NCI-H510A (cell line): Measurements from ENCODE around the gene ACVR1B.
A peak's percentile ranks its signal among the peaks of the same experiment; 100 is the strongest.

ENCODE experiments used
- DNase-seq: peaks from one replicate; lab custom pipeline; 2025; lab: John Stamatoyannopoulos, UW

ACVR1B gene

DNA sequence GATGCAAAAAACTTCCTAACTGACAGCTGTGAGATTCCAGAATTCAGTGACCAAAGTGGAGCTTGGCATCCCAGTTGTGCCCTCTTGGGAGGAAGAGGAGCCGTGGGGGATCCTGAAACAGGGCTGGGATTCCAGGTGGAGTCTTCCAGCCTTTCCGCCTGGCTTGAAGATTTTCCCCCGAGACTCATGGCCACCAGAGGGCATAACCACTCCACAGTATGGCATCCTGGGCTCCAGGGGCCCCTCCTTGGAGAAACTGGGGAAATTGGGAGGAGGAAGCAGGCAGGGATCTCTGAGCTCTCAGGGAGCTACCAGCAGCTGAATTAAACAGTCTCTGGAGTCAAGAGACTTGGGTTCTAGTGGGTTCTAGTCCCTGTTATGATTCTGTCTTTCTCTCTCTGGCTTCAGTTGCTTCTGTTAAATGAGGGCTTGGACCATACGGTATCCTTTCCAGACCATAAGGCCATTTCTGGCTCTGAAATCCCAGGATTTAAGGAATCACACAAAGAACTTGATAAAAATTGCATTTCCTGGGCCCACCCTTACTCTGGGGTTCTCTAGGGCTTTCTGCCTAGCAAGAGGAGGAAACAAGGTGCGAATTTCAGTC lies 52.6 kb downstream of the ACVR1B start:
- no peak for DNase-seq

DNA sequence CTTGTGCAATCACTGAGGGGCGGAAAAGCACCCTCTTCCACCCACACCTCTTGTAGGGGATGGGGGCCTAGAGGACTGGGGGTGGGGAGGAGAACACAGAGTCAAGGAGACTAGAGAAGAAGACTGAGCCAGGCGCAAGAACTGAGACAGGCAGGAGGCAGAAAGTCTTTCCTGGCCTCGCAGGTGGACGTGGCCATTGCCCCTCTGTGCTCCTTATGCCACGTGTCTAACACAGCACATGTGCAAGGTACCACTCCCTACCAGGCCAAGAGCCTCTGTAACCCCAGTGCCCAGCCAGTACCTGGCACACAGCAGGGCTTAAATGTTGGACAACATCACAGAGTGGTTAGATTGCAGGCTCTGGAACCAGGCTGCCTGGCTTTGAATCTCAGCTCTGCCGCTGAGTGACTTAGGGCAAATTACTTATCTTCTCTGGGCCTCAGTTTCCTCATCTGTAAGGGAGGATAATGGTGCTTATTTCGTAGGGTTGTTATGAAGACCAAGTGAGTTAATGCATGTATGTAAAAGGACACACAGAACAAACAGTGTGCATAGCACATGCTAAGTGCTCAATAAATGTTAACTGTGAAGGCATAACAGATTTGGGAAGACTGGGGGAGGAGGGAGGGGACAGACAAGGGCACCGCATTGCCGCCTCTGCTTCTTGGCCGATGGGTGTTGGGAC lies 53.9 kb downstream of the ACVR1B start:
- no peak for DNase-seq

DNA sequence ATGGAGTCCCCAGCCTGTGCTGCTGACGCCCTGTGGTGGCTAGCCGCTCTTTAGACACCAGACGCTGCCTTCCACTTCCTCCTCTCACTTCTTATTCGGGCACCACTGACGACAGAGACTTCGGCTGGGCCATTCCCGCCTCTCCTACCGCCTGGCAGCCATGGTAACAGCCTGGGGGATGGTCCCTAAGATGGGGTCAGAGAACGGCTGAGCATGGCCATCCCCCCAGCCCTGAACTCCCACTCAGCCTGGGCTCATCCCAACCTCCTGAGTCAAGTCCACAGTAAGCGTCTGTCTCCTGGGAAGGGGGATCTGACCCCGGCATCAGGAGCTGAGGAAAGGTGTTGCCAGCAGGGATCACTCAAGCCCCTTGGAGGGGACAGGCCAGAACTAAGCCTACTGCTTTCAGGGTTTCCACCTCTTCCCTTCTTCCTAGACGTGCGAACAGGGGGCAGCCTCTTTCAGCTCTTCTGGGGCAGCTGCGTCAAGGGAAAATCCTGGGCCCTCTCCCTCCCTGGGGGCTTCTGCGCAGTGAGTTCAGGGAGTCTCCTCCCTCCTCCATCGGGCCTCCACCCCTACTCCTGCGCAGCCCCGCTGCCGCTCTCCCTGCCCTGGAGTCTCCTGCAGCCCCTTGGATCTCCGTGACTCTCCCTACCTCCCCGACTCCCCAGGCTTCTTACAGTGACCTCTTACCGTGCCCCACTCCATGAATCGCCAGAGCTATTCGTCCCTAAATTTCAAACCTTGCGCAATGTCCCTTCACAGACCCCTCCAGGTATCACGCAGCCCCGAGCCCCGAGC lies 54.6 kb downstream of the ACVR1B start:
- no peak for DNase-seq

DNA sequence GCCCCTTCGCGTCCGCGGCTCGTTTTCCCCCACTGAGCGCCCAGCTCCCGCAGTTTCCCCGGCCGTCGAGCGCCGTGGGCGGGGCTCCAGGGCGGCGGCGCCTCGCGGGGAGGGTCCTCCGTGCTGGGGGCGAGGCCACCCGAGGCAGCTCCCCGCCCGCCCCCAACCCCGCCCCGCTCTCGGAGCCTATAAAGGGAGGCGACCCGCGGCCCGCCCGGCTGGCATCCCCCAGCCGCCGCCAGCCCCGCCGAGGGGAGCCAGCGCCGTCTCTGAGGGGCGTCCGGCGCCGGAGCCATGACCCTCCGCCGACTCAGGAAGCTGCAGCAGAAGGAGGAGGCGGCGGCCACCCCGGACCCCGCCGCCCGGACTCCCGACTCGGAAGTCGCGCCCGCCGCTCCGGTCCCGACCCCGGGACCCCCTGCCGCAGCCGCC lies 55.2 kb downstream of the ACVR1B start, which contains the start of gene TAMALIN:
Gene TAMALIN, plus strand, starts transcription at position 221 of the 432 bp plus-strand sequence. Its CDS starts 74 bp downstream, at position 295.
- peak; percentile 43 for DNase-seq

DNA sequence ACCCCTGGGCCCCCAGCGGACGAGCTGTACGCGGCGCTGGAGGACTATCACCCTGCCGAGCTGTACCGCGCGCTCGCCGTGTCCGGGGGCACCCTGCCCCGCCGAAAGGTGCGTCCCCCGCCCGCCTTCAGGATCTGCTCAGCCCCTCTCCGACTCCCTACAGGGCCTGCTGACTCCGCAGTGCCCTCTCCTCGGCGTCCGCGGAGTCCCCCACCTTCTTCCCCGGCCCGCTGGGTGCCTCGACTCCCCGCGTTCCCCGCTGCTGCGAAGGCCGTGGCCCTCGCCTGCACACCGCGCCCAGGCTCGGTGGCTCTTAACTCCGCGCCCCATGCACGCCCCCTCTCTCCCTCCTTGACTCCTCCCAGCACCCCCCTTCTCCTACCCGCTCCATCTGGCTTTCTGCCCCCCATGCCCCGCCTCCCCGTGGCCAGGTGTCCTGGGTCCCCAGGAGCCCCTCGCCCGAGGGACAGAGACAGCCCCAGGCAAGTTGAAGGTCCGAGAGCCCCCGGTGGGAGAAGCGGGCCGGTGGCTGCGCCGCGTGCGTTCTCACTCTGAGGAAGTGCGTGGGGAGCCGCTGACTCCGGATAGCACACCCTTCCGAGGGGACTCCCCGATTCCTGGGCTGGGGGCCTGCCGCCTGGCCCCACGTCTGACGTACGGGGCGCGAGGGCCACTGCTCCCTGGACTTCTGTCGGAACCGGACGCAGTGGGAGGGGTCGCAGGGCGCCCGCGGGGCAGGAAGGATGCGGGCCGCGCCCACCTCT lies 55.8 kb downstream of the ACVR1B start:
- DNase-seq = no peak

DNA sequence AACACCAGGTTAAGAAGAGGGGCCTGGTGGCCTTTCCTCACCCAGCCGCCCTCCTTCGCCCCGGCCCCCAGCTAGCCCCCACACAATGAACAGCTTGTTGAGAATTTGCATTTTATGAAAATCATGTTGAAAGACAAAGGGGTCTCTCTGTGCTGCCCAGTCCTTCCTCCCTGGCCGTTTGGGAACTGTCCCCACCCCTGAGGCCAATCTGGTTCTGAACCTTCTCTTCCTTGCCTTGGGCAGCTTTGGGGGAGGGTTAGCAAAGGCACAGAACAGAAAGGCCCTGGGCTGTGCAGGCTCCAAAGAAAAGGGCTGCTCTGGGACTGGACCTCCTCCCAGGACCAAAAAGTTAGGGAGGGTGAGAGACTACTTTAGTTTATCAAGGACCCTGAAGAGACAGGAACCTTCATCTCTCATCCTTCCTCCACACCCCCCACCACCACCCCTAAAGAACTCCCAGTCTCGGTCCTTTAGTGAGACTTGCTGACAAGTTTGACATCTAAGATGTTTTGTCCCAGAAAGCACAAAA lies 56.5 kb downstream of the ACVR1B start:
- DNase-seq = no peak

DNA sequence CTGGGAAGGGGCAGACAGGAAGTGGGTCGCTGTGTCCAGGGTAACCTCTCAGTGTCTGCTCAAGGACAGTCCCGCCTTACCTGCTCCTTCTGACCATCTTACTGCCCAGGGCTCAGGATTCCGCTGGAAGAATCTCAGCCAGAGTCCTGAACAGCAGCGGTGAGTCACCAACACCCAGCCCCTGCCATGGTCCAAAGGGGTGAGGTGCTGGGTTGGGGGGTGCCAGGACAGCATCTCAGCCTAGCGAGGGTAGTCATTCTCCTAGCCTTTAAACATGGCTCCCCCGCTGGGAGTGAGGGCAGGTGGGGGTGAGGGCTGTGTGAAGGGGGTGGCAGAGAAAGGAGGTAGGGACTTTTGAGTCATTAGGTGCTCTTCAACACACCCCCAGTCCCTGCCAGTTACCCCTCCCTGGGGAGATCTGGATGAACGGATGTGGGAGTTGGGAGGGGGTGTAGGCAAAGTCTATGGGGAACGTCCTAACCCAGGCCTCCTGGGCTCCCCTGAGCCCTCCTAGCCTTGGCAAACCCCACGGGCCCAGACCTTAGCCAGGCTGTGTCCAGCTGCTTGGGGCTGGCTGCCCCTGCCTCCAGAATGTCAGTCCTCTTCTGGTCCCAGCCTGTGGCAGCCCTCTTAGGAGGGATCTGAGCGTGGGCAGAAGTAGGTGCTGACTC lies 57.7 kb downstream of the ACVR1B start:
- no peak for DNase-seq

DNA sequence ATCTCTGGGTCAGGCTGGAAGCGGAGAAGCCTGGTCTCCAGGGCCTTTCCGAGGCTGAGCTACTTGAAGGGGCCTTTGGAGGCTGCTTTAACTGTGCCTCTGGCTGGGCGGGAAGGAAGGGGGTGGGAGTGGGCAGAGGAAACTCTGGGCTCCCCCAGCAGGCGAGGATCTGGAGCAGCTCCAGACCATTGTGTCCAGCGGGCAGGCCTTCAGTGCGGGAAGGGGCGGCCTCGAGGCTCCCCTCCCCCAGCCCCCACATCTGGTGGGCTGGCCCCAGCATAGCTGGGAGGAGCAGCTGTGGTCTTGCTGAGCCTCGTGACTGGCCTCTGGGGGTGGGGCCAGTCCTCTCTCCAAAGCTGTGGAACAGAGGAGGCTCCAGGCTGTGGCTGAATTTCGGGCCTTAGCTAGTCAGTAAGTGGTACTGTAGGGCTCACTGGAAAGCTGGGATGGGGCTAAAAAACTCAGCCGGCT lies 58.7 kb downstream of the ACVR1B start:
- no peak for DNase-seq

DNA sequence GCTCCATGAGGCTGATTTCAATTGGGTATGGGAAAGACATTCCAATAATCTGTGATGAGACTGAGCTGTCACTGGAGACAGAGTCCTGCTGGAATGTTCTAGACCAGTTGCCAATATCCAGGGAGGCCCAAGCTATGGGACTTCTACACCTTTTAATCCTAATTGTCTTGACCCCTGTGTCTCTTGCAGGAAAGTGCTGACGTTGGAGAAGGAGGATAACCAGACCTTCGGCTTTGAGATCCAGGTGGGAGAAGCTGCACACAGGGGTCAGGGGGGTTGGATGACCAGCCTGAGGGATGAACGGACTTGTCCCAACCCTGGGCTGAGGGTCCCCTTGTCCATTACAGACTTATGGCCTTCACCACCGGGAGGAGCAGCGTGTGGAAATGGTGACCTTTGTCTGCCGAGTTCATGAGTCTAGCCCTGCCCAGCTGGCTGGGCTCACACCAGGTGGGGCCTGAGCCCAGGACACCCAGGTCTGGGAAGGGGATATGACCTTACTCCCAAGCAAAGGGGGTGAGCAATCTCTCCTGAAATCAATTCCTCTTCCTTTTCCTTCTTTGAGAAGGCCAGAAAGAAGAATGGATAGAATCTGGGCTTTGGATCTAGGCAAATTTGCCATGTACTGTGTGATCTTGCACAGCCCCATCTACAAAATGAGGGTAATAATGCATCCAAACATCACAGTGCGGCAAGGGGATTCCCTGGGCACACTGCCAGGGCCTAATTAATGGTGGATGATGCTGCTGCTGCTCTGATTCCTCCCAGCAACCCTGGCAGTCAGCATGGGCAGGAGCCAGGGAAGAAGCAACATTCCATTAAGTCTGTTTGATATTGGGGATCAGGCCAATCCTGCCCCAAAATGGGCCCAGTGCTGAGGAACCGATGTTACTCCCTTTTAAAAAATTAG lies 59.4 kb downstream of the ACVR1B start:
- DNase-seq = no peak

DNA sequence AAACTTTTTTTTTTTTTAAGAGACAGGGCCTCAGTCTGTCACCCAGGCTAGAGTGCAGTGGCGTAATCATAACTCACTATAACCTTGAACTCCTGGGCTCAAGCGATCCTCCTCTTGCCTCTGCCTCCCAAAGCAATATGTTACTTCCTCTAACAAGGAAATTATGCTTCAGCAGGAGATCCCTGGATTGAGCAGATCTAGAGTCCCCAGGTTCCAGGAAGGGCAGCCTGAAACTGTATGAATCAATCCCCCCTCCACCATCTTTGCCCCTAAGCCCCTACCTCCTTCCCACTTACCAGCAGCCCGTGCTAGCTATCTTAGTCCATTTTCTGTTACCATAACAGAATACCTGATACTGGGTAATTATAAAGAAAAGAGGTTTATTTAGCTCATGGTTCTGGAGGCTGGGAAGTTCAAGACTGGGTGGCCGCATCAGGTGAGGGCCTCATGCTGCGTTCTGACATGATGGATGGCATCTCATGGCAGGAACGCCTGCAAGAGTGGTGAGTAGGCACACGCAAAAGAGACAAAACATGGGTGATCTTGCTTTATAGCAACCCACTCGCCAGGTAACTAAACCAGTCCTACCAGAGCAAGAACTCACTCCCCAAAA lies 60.2 kb downstream of the ACVR1B start:
- no peak for DNase-seq

DNA sequence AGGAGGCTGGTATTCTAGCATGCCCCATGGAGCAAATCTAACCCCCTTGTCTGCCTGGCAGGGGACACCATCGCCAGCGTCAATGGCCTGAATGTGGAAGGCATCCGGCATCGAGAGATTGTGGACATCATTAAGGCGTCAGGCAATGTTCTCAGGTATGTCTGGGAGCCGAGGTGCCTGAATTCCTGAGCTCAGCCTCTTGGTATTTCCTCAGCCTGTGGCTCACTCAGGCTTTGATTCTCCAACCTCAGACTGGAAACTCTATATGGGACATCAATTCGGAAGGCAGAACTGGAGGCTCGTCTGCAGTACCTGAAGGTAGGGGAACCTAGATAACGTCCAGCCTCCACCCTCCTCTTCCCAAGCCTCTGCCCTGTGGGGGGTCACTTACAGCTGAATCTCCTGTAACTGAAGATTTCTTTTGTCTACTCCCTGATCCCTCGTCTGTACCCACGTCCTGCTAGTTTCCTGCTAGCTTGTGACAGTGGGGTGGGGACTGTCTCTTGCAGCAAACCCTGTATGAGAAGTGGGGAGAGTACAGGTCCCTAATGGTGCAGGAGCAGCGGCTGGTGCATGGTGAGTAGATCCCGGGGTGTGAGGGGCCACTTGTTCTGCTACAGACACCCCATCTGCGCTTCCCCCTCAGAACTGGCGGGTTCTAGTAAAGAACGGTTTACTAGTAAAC lies 62.3 kb downstream of the ACVR1B start:
- no peak for DNase-seq

DNA sequence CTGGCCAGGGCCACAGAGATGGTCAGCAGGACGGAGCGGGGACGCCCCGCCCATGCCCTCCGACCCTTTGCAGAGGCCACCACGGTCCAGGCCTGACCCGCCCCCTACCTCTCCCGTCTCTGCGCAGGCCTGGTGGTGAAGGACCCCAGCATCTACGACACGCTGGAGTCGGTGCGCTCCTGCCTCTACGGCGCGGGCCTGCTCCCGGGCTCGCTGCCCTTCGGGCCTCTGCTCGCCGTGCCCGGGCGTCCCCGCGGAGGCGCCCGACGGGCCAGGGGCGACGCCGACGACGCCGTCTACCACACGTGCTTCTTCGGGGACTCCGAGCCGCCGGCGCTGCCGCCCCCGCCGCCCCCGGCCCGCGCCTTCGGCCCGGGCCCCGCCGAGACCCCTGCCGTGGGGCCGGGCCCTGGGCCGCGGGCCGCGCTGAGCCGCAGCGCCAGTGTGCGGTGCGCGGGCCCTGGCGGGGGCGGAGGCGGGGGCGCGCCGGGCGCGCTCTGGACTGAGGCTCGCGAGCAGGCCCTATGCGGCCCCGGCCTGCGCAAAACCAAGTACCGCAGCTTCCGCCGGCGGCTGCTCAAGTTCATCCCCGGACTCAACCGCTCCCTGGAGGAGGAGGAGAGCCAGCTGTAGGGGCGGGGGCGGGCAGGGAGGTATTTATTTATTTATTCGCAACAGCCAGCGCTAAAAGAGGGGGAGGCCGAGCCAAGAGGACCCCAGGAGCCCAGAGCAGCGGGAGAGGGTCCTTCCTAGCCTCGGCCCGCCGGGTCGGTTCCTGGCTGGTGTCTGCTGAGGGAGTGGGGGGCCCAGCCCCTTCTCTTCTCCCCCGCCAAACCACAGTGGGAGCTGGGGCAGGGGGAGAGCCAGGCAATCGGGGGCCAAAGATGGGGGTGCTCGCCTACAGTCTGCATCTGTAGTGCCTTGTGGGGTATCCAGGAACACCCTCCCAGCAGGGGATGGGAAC lies 63.4 kb downstream of the ACVR1B start:
- DNase-seq = no peak

DNA sequence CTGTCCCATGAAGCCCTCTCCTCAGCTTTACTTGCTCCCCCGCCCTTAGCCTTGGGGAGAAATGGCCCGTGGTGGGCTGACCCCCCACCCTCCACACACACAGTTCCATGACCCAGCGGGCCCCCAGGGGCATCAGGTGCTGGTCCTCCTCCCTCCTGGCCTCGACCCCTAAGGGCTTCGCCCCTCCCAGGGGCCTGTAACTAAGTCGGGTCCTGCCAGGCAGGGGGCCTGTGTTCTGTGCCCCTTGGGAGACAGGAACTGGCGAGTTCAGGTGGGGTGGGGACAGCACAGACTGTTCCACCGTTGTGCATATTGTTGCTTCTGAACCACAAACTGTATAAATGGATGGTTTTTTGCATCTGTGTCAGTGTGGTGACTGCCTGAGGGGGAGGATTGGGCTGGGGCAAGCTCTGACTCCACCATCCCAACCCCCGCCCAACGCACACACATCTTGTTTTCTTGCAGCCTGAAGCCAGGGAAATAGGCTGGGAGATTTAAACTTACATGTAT lies 64.1 kb downstream of the ACVR1B start:
- no peak for DNase-seq

DNA sequence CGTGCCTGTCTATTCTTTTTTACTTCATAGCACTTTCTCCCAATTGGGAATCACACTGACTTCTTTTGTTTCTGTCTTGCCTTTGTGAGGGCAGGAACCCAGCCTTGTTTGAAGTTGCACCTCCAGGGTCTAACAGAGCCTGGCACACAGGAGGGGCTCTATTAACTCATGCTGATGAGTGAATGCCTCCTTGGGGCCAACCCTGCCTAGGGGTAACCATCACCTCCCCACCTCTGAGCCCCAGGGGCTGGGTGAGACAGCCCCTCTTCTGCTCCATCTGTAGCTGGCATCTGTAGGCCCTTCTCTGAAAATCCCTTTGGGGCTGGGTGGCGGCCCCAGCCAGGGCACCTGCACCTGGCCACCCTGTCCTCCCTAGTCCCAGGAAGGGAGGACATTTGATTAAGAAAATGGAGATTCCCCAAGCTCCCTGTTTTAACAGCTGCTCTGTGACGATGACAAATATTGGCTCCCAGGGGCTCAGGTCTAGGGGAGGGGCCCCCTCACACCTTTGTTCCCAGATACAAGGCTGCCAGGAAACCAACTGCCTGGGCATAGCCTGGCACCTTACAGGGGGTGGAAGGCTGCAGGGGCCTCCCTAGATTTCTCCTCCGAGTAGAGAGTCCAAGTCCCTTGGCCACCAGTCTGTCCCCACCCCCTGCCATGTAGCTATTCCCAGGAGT lies 67.1 kb downstream of the ACVR1B start:
- no peak for DNase-seq

DNA sequence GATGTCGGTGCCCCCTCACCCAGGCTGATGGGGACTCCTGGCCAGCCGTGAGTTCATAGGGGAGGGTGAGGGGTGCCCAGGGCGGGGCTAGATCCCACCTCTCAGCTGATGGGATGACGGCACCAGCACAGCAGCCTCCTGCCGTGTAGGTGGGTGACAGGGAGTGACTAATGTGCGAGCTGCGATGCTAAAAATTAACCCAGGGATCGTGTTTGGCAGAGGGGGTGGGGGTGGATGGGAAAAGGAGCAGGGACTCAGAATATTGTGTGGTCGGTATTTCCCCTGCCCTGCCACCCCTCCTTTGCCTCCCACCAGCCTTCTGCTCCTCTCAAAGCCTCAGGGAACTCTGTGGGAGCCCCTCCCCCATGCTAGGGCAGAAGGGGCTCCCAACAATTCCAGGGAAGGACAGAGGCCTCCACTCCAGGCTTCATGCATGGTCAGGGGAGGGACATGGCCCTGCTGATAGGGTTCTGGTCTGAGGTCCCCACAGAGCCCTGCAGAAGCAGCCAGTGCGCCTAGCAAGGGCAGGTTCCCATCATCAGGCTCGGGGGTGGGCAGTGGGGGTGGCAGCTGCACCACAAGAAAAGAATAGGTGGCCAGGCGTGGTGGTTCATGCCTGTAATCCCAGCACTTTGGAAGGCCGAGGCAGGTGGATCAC lies 67.7 kb downstream of the ACVR1B start:
- no peak for DNase-seq

DNA sequence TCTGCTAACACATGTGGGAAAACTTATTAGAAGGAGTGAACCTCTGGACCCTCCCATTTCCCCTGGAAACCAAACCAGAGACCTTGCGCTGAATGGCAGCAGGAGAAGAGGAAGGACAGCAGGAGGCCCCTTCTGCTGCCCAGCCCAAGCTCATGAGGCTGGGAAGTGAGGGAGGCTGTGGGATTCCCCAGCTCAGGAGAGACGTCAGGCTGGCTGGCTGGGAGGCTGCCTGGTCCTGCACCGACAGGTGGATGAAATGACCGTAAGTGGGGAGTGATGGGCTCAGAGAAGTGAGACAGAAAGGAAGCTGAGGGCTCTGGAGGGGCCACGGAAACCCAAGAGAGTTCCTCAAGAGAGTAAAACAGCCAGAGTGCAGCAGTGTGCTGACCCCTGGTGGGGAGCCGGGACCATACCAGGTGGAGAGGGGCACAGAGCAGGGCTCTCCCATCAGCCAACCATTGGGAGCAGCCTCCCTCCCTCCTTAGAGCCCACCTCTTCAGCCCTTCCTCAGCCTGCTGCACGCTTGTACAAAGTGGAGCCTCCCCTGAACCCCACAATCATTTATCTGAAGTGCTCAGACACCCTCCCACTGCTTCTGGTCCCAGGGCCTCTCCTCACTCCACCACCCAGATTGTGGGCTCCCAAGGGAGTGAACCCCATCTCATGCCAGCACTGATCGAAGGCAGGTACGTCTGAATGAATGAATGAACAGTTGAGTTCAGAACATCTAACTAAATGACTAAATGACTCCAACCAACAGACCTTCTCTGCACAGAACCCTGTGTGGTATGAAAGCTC lies 69.2 kb downstream of the ACVR1B start:
- DNase-seq = no peak
